ENCODE measurements around the gene DDX54. TPM values are rescaled to one million over a fixed set of nuclear protein-coding genes. Genes with fewer than 3 reads are reported as not detected.

DDX54 gene
- total and polyA plus RNA-seq, 12 donors = 27.9 to 109 (median 70.0) TPM

GRCh38 chr12:113194971-113195391 is 9.7 kb upstream of the DDX54 start:
- TF ChIP-seq, protein P1, sequence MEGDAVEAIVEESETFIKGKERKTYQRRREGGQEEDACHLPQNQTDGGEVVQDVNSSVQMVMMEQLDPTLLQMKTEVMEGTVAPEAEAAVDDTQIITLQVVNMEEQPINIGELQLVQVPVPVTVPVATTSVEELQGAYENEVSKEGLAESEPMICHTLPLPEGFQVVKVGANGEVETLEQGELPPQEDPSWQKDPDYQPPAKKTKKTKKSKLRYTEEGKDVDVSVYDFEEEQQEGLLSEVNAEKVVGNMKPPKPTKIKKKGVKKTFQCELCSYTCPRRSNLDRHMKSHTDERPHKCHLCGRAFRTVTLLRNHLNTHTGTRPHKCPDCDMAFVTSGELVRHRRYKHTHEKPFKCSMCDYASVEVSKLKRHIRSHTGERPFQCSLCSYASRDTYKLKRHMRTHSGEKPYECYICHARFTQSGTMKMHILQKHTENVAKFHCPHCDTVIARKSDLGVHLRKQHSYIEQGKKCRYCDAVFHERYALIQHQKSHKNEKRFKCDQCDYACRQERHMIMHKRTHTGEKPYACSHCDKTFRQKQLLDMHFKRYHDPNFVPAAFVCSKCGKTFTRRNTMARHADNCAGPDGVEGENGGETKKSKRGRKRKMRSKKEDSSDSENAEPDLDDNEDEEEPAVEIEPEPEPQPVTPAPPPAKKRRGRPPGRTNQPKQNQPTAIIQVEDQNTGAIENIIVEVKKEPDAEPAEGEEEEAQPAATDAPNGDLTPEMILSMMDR (IDR thresholded peaks at IDR 0.05) = no peak
- TF ChIP-seq POLR2A (IDR thresholded peaks at IDR 0.05) = no peak
- Histone ChIP-seq H3K36me3 (replicated peaks in 1 of 2) (peaks cover 0 to 13% of the 10 kb centered on the region in 2 donors), H3K4me1 (replicated peaks in 1 of 2) (peaks cover 7 to 26% of the 10 kb centered on the region in 2 donors), H3K4me3 (no peak overlapping the region), H3K27ac (peak overlapping the region in 2 of 5 donors; percentile 48 to 78), H3K9me3 (replicated peaks in 1 of 3) (no peaks in the 10 kb centered on the region), H3K27me3 (no peaks in the 10 kb centered on the region)
- peak in 1 of 7 donors; percentile 34 for DNase-seq
- intact Hi-C loops (cut with DNase I) = loop anchor here in 1 of 2 donors (10.0 kb wide), 1 partner anchor 100 kb away; no protein-coding TSS in a partner anchor
- 66 to 80% (median 78%) methylated on average over 3 to 4 of the region's 4 CpGs for WGBS, 4 donors

GRCh38 chr12:113191227-113191626 is 5.9 kb upstream of the DDX54 start:
- H3K36me3 ChIP-seq (replicated peaks in 1 of 2) = peaks cover 0 to 20% of the 10 kb centered on the region in 2 donors
- H3K27ac ChIP-seq = peak overlapping the region in 1 of 5 donors; percentile 40
- H3K4me3 ChIP-seq = no peak overlapping the region
- no peak for TF ChIP-seq POLR2A (IDR thresholded peaks at IDR 0.05)
- TF ChIP-seq, protein P1 (IDR thresholded peaks at IDR 0.05) = no peak
- H3K4me1 ChIP-seq (replicated peaks in 1 of 2) = peaks cover 15 to 44% of the 10 kb centered on the region in 2 donors
- H3K27me3 ChIP-seq = no peaks in the 10 kb centered on the region
- H3K9me3 ChIP-seq (replicated peaks in 1 of 3) = no peaks in the 10 kb centered on the region
- WGBS, 4 donors = 80 to 90% (median 87%) methylated on average over 1 to 19 of the region's 19 CpGs
- intact Hi-C loops (cut with DNase I) = loop anchor here in 1 of 2 donors (10.0 kb wide), 1 partner anchor 104 kb away; no protein-coding TSS in a partner anchor
- no peak for DNase-seq

DNA sequence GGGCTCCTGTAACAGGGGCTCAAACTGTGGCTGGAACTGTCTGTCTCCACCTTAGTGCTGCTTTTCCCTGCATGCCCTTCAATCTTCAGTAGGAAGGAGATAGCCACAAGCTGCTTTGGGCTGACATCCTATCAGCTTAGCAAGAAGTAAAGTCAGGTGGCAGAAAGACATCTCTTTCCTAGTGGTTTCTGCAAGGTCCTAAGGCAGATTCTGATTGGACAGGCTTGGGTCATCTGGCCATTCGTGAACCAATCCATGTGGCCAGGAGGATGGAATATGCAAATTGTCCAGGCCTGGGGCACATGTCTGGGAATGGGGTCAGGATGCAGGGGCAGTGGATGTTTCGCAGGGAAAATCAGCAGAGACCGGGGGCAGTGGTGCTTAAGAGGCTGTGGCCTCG is 5.5 kb upstream of the DDX54 start:
- no peaks in the 10 kb centered on the region for H3K9me3 ChIP-seq (replicated peaks in 1 of 3)
- H3K27me3 ChIP-seq = no peaks in the 10 kb centered on the region
- intact Hi-C loops (cut with DNase I) = loop anchor here in 1 of 2 donors (10.0 kb wide), 1 partner anchor 104 kb away; no protein-coding TSS in a partner anchor
- H3K27ac ChIP-seq = peak overlapping the region in 2 of 5 donors; percentile 28 to 40
- WGBS, 4 donors = 85 to 92% (median 87%) methylated on average over 4 of the region's 4 CpGs
- peak in 3 of 7 donors; percentile 52 to 66 (median 57) for DNase-seq
- H3K4me3 ChIP-seq = no peak overlapping the region
- TF ChIP-seq, protein P1 (IDR thresholded peaks at IDR 0.05) = no peak
- TF ChIP-seq POLR2A (IDR thresholded peaks at IDR 0.05) = no peak
- peaks cover 15 to 47% of the 10 kb centered on the region in 2 donors for H3K4me1 ChIP-seq (replicated peaks in 1 of 2)
- H3K36me3 ChIP-seq (replicated peaks in 1 of 2) = peaks cover 0 to 20% of the 10 kb centered on the region in 2 donors

DNA sequence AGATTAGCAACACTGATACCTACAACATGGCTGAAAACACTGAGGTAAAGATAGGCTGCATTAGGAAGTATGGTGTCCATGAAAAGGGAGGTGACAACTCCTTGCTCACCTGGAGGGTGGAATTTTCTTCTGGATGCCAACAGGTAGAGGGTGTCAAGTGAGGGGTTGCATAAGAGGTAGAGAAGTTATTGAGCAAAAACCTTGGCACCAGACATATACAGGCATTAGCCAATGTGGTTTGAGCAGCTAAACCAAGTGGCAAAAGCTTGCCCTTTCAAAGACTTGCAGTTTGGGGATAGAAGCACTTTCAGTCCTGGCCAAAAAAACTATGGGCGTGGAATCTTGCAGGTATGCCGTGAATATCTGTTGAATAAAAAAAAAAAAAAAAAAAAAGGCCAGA is 4.1 kb upstream of the DDX54 start:
- WGBS, 4 donors = 72 to 88% (median 84%) methylated on average over 2 of the region's 2 CpGs
- Histone ChIP-seq H3K4me1 (replicated peaks in 1 of 2) (peaks cover 15 to 38% of the 10 kb centered on the region in 2 donors), H3K27me3 (no peaks in the 10 kb centered on the region), H3K27ac (no peak overlapping the region), H3K4me3 (no peak overlapping the region), H3K9me3 (replicated peaks in 1 of 3) (no peaks in the 10 kb centered on the region), H3K36me3 (replicated peaks in 1 of 2) (peaks cover 0 to 20% of the 10 kb centered on the region in 2 donors)
- TF ChIP-seq, protein P1 (IDR thresholded peaks at IDR 0.05) = no peak
- TF ChIP-seq POLR2A (IDR thresholded peaks at IDR 0.05) = no peak
- intact Hi-C loops (cut with DNase I) = loop anchor here in 1 of 2 donors (10.0 kb wide), 1 partner anchor 235 kb away; the partner anchor contains the start of gene SDSL
- DNase-seq = no peak

All from adrenal gland (tissue), 12 donors.